Measurements from ENCODE around the gene UTS2R. TPM values are rescaled to one million over a fixed set of nuclear protein-coding genes. Genes with fewer than 3 reads are reported as not detected.

Gene UTS2R
- polyA plus RNA-seq, 1 experiment, result not detected

DNA sequence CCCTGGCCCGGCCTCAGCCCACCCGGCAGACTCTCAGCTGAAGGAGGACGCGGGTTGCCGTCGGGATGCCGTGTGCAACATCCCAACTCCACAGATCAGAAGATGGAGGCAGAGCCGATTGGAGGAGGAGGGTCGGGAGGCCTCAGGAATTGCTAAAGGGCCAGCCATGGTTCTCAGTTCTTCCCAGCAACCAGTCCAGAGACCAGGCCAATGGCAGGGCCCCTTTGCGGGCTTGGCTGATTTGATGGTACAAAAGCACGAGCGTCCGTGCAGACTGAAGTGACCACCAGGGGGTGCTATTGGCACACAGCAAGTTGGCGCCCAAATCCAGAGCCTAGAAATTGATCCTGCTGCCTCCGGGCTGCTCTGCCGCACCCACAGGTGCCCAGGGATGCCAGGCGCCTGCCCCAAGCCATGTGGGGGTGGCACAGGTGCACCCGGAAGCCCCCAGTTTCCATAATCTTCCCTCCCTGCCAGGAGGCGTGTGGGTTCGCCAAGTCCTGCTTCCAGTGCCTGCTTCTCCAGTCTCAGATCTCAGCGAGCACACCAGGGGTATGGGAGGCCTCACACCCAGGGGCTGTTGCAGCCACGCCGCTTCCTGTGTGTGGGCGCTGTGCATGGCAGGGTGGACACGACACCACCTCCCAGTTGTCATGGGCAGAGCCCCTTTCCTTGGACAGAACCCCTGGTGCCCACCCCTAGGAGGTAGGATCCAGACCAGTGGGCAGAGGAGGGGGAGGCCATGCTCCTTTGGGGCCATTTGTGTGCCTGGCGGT, 19.7 kb upstream of the UTS2R start:
- CTCF ChIA-PET, result interaction anchor here (0.7 to 1.6 kb wide), 6 partner anchors 10 to 383 kb away, joined by 3 to 6 read pairs (median 4); no protein-coding TSS in a partner anchor
- POLR2A ChIA-PET, result no interaction called here
- TF ChIP-seq, protein P1, sequence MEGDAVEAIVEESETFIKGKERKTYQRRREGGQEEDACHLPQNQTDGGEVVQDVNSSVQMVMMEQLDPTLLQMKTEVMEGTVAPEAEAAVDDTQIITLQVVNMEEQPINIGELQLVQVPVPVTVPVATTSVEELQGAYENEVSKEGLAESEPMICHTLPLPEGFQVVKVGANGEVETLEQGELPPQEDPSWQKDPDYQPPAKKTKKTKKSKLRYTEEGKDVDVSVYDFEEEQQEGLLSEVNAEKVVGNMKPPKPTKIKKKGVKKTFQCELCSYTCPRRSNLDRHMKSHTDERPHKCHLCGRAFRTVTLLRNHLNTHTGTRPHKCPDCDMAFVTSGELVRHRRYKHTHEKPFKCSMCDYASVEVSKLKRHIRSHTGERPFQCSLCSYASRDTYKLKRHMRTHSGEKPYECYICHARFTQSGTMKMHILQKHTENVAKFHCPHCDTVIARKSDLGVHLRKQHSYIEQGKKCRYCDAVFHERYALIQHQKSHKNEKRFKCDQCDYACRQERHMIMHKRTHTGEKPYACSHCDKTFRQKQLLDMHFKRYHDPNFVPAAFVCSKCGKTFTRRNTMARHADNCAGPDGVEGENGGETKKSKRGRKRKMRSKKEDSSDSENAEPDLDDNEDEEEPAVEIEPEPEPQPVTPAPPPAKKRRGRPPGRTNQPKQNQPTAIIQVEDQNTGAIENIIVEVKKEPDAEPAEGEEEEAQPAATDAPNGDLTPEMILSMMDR (IDR thresholded peaks at IDR 0.05; ENCODE audit: low read depth, low read length), result peak; percentile 94

DNA sequence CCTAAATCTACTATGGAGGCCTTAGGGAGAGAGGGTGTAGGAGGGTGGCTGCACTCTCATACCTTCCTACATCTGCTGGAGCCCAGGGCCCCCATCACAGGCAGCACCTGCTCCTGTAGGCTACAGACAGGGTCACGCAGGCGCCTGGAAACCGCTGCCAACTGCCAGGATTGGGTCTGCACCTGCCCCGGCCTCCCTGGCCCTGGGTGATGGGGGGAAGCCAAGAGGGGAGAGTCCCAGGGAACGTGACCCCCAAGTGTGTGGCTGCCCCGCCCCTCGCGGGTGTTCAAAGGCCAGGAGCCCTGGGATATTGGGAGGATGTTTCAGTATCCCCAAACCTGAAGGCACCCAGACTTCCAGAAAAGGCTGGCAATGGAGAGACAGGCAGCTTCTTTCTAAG, 18.1 kb upstream of the UTS2R start:
- H3K4me3 ChIP-seq (ENCODE audit: low read depth, low read length), result no peak overlapping the region
- TF ChIP-seq, protein P1 (IDR thresholded peaks at IDR 0.05; ENCODE audit: low read depth, low read length), result no peak
- H3K9me3 ChIP-seq (ENCODE audit: control insufficient read depth, insufficient read depth, low read length), result no peaks in the 10 kb centered on the region; the same call in 1 of the 2 replicates
- CTCF ChIA-PET, result interaction anchor here (0.7 to 1.2 kb wide), 2 partner anchors 9 to 256 kb away, joined by 3 to 5 read pairs; no protein-coding TSS in a partner anchor
- H3K27ac ChIP-seq (ENCODE audit: low read depth, low read length), result no peak overlapping the region
- POLR2A ChIA-PET, result interaction anchor here (0.7 kb wide), 1 partner anchor 56 kb away, joined by 6 read pairs; no protein-coding TSS in a partner anchor
- DNase-seq (ENCODE audit: low read depth, low spot score), result no peak
- peaks cover 17% of the 10 kb centered on the region for H3K27me3 ChIP-seq (ENCODE audit: control insufficient read depth, insufficient read depth, low read length)

More for the DNA sequence above, 19.7 kb upstream of the UTS2R start:
- Histone ChIP-seq H3K4me3 (ENCODE audit: low read depth, low read length) (no peak overlapping the region), H3K27ac (ENCODE audit: low read depth, low read length) (no peak overlapping the region), H3K27me3 (ENCODE audit: control insufficient read depth, insufficient read depth, low read length) (peaks cover 11% of the 10 kb centered on the region), H3K9me3 (ENCODE audit: control insufficient read depth, insufficient read depth, low read length) (no peaks in the 10 kb centered on the region; the same call in 1 of the 2 replicates)
- DNase-seq (ENCODE audit: low read depth, low spot score), result peak; percentile 81

DNA sequence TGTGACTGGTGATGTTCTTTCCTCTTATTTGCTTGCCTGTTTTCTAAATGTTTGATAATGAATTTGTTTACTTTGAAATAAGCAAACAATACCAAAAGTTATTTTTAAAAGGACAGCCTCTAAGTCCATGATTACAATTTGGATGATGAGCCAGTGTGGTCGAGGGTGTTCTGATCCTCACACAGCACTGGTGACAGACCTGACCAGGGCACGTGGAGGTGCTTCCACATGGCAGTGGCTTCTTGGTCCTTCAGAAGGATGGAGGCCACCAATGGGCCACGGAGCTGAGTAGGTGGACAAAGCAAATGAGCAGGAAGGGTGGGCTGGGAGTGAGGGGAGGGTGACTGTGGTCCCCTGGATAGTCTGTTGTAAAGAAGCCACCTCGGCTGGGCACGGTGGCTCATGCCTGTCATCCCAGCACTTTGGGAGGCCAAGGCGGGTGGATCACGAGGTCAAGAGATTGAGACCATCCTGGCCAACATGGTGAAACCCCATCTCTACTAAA, 16.7 kb upstream of the UTS2R start:
- Histone ChIP-seq H3K4me3 (ENCODE audit: low read depth, low read length) (no peak overlapping the region), H3K27ac (ENCODE audit: low read depth, low read length) (no peak overlapping the region), H3K27me3 (ENCODE audit: control insufficient read depth, insufficient read depth, low read length) (peaks cover 25% of the 10 kb centered on the region), H3K9me3 (ENCODE audit: control insufficient read depth, insufficient read depth, low read length) (no peaks in the 10 kb centered on the region; the same call in 1 of the 2 replicates)
- DNase-seq (ENCODE audit: low read depth, low spot score), result no peak
- TF ChIP-seq, protein P1 (IDR thresholded peaks at IDR 0.05; ENCODE audit: low read depth, low read length), result no peak
- ChIA-PET POLR2A (no interaction called here), CTCF (no interaction called here)

DNA sequence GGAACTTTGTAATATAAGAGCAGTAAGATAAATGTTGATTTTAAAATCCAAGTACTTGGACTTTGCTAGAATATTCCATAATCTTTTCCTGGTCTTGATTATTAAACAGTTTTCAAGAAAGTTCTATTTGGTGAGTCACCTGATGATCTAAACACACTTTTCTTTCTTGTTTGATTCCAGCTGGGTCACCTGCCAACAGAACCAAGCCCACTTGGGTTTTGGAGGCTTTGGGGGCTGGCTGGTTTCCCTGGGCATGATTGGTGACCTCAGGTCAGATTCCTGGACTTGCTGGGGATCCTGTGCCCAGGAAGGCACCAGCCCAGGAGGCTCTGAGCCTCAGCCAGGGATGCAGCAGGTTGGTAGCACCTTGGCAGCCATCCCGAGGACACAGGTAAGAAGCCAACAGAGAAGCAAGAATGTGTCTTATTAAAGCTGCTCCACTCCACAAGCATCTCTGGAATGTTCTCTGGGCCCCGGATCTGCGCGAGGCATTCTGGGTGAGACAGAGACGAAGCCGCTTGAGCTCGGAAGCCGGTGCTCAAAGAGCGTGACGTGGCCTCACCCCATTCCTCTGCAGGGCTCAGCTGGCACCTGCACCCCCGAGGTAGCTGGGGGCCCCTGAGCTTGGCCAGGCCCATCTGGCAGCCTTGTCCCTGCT, 15.7 kb upstream of the UTS2R start:
- Histone ChIP-seq H3K4me3 (ENCODE audit: low read depth, low read length) (no peak overlapping the region), H3K9me3 (ENCODE audit: control insufficient read depth, insufficient read depth, low read length) (no peaks in the 10 kb centered on the region; the same call in 1 of the 2 replicates), H3K27ac (ENCODE audit: low read depth, low read length) (peak overlapping the region; percentile 11), H3K27me3 (ENCODE audit: control insufficient read depth, insufficient read depth, low read length) (peaks cover 19% of the 10 kb centered on the region)
- TF ChIP-seq, protein P1 (IDR thresholded peaks at IDR 0.05; ENCODE audit: low read depth, low read length), result no peak
- CTCF ChIA-PET, result no interaction called here
- POLR2A ChIA-PET, result no interaction called here
- no peak for DNase-seq (ENCODE audit: low read depth, low spot score)
